Epithelial cell of esophagus (primary cell): ENCODE data around the gene CPNE5.
A peak's percentile ranks its signal among the peaks of the same experiment; 100 is the strongest.

Experiments
- DNase-seq: peaks from one replicate; pipeline ENCODE4 v3.0.0; 2010; ENCODE audit warnings: low read depth
- H3K4me3 ChIP-seq: 2 replicates; pipeline ENCODE4 v1.5.1; 2011; ENCODE audit warnings: mild to moderate bottlenecking, low read length, control low read depth
- TF ChIP-seq, protein P1 (sequence below): IDR thresholded peaks from 2 replicates; pipeline ENCODE4 v1.5.1; 2011; ENCODE audit warnings: low read depth, mild to moderate bottlenecking, low read length, control low read depth, inconsistent platforms; ENCODE audit not compliant: insufficient read depth; ENCODE audit errors: missing control alignments

CPNE5 gene

DNA sequence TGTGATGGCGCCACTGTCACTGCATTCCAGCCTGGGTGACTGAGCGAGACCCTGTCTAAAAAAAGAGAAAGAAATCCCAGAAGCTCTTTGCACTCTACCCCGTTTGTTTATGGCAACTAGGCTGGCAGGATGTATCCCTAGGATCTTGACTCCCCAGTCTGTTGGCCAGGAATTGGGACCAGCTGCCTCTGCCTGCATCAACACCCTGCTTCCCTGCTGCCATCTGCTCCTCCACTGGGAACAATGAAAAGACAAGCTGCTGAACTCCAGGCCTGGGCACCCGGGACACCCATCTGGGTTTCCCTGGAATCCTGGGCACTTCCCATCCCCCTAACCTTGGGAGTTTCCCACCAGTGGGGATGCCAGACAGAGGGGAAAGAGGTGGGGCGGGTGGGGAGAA, 64.9 kb downstream of the CPNE5 start:
- H3K4me3 ChIP-seq, result no peak overlapping the region
- TF ChIP-seq, protein P1, sequence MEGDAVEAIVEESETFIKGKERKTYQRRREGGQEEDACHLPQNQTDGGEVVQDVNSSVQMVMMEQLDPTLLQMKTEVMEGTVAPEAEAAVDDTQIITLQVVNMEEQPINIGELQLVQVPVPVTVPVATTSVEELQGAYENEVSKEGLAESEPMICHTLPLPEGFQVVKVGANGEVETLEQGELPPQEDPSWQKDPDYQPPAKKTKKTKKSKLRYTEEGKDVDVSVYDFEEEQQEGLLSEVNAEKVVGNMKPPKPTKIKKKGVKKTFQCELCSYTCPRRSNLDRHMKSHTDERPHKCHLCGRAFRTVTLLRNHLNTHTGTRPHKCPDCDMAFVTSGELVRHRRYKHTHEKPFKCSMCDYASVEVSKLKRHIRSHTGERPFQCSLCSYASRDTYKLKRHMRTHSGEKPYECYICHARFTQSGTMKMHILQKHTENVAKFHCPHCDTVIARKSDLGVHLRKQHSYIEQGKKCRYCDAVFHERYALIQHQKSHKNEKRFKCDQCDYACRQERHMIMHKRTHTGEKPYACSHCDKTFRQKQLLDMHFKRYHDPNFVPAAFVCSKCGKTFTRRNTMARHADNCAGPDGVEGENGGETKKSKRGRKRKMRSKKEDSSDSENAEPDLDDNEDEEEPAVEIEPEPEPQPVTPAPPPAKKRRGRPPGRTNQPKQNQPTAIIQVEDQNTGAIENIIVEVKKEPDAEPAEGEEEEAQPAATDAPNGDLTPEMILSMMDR, result no peak
- no peak for DNase-seq

DNA sequence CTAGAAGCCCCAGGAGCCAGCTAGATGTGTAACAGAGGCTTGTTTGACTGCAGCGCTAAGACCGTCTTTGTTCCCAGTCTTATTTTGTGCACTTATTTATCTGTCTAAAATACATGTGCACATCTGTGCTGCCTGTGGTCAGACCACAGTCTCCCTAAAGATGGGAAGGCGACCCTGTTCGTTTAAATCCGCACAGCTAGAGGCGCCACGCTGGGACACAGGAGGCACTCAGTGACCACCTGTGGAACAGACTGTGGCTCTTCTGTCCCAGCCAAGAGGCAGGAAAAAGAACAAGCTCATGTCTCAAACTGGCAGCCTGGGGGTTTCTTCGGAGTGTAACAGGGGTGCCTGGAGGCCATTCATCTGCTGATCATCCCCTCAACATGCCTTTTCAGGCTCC, 66.8 kb downstream of the CPNE5 start:
- no peak for DNase-seq
- no peak overlapping the region for H3K4me3 ChIP-seq
- TF ChIP-seq, protein P1, result no peak

GRCh38 chr6:36771145-36771544, 68.1 kb downstream of the CPNE5 start:
- TF ChIP-seq, protein P1, result no peak
- no peak overlapping the region for H3K4me3 ChIP-seq
- no peak for DNase-seq

GRCh38 chr6:36769676-36770499, 69.4 kb downstream of the CPNE5 start:
- TF ChIP-seq, protein P1, result no peak
- peak; percentile 16 for DNase-seq
- H3K4me3 ChIP-seq, result no peak overlapping the region

- no peak overlapping the region for H3K4me3 ChIP-seq
- TF ChIP-seq, protein P1, result no peak
- DNase-seq, result peak; percentile 67
These were observed 70.0 kb downstream of the CPNE5 start for GRCh38 chr6:36769183-36769675.

DNA sequence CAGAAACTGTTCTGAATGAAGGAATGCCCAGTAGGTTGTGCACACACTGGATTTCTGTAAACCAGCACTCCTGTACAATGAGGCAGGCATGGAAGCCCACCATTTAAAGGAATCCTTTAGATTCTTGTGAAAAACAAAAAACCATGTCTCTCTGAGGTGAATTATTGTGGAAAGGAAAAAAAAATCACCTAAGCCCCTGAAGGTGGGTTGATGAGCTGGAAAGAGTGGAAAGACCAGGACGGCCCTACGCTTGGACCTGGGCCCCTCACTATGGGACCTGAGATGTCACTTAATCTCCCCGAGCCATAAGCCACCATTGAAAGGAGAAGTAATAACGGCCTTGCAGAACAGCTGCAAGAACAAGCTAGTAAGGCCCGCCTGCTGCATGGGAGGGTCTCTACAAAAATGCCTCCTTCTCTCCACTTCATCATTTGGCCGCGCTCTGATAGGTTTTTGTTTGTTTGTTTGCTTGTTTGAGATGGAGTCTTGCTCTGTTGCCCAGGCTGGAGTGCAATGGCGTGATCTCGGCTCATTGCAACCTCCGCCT, 72.8 kb downstream of the CPNE5 start:
- TF ChIP-seq, protein P1, result no peak
- DNase-seq, result no peak
- no peak overlapping the region for H3K4me3 ChIP-seq
